HL-60/S4 treated with phorbol 12-myristate 13-acetate at 8.2 ng/mL for 4 days and 3 days (cell line): ENCODE data around the gene DUSP9.
"Not testable (repeated sequence)": the region's sequence is repeated elsewhere in the genome, so short reads cannot be mapped to it uniquely, and the experiment has no call there.

Source experiments
- in situ Hi-C: fragments of 300-500 bp; cut with MboI; formaldehyde crosslinking; loops from 2 replicates; pipeline ENCODE4 v1.15.0; 2022; ENCODE audit warnings: low sequenced_read_pairs

Gene DUSP9

DNA sequence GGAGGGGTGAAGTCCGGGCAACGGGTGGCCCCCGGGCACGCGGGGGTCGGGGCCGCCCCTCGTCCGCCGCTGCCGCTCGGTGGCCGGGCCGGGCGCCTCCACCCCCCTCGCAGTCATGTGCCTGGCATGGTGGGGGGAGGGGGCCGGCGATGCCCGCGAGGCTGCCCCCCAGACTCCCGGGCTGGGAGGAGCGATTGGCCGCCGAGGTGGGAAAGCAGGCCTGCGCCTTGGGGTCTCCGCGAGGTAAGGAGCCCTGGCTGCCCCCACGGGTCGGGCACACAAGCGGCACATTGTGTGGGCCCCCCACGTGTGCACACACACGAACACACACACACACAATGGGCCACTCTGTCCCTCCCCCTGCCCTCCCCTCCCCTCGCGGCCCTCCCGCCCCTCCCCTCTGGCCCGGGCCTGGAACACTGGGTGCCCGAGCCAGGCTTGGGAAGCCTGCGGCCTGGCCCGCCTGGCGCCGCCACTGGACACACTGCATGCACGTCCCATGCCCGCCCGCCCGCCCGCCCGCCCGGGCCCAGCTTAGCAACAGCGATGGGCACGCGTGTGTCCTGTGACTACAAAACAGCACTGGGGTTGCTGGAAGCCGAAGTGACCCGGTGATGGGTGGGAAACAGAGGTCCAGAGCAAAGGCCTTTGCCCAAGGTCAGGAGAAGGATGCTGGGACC lies 42.0 kb downstream of the DUSP9 start:
- in situ Hi-C loops: no loop called here

- in situ Hi-C loops: no loop called here
Observed at GRCh38 chrX:153689654-153690465, 42.9 kb downstream of the DUSP9 start.

DNA sequence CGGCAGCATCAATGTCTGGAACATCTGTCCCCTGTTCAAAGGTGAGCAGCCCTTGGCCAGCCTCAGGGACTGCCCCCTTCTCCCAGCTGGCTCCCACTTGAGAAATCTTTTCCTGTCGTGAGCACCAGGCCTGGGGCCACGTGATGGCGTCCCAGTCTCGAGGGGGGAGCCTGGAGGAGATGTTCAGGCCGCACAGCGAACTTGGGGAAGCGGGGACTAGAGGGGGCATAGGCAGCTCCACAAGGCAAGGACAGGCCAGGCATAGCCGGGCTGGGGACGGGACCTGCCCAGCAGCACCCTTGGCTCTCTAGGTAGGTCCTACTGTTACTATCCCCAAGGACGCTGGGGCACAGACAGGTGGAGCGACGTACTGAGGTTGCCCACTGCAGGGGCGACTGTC lies 43.5 kb downstream of the DUSP9 start:
- in situ Hi-C loops: no loop called here

DNA sequence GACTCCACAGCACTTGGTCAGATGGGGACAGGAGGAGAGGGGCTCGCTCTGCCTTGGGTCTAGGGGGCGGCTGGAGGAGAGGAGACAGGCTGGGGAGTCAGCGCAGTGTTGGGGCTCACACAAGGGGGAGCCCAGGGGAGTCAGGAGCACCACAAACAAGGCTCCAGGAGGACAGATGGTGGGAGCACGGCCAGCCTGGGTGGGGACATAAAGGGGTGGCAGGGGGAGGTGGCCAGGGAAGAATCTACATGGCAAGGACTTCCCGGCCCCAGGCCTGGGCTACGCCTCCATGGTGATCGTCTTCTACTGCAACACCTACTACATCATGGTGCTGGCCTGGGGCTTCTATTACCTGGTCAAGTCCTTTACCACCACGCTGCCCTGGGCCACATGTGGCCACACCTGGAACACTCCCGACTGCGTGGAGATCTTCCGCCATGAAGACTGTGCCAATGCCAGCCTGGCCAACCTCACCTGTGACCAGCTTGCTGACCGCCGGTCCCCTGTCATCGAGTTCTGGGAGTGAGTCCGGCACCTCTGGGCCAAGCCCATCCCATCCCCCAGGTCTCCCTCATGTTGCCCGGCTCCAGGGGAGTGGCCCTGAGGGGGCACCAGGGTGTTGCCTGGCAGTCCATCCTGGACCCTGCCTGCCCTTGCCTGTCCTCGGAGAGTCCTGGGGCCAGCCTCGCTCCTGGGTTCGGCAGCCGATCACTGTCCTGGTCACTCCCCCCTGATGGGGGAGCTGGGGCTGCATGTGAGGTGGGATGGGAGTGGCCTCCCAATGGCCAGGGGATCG lies 44.2 kb downstream of the DUSP9 start:
- in situ Hi-C loops: not testable (repeated sequence)

DNA sequence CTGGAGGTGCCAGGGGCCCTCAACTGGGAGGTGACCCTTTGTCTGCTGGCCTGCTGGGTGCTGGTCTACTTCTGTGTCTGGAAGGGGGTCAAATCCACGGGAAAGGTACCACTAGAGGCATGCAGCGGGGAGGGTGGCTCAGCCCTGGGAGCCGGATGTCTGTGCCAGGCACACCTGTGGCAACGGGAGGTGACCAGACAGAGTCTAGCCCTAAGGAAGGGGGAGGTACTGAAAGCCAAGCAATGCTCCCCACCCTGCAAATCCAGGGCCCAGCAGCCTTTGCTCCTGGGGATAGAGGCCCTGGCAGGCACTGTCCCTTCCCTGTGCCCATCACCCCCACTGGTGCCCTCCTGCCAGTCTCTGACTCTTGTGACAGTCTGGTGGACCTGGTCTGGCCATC lies 45.0 kb downstream of the DUSP9 start:
- in situ Hi-C loops: no loop called here

DNA sequence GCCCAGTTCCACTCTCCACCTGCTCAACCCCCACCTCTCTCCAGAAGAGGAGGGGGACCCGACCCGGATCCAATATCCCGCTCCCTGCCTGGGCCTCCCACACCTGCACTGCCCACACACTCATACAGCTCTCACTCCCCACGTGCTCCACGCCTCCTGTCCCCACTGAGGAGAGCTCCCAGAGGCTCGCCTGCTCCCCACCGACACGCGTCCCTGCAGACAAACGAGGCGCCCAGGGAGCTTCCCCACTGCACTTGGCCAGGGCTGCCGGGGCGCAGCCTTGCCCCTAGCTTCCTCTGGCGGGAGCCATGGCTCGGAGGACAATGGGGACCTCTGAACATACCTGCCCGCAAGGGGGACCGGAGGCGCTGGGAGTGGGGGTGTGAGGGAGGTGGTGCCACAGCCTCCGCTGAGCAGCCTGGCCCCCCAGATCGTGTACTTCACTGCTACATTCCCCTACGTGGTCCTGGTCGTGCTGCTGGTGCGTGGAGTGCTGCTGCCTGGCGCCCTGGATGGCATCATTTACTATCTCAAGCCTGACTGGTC lies 45.7 kb downstream of the DUSP9 start:
- in situ Hi-C loops: no loop called here

DNA sequence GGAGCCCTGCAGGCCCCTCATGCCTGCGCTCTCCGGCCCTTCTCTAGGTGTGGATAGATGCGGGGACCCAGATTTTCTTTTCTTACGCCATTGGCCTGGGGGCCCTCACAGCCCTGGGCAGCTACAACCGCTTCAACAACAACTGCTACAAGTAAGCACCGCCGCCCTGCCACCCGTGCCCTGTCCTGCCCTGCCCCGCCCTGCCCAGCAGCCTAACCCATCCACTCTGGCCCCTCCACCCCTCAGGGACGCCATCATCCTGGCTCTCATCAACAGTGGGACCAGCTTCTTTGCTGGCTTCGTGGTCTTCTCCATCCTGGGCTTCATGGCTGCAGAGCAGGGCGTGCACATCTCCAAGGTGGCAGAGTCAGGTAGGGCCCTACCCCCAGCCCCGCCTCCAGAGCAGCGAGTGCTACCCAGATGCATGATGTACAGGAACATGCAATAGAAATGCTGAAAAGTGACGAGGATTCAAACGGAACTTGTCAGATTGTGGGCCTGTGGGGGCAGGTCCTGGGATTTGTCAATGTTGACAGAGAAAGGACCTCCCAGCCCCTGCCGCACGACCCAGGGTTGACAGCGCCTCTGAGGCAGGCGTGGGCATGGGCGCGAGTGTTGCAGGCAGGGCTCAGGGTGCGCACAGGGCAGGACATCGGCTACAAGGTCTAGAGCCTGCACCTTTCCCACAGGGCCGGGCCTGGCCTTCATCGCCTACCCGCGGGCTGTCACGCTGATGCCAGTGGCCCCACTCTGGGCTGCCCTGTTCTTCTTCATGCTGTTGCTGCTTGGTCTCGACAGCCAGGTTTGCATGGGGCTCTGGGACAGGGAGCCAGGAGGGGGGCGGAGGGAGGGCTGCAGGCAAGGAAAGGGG lies 46.4 kb downstream of the DUSP9 start:
- in situ Hi-C loops: no loop called here

DNA sequence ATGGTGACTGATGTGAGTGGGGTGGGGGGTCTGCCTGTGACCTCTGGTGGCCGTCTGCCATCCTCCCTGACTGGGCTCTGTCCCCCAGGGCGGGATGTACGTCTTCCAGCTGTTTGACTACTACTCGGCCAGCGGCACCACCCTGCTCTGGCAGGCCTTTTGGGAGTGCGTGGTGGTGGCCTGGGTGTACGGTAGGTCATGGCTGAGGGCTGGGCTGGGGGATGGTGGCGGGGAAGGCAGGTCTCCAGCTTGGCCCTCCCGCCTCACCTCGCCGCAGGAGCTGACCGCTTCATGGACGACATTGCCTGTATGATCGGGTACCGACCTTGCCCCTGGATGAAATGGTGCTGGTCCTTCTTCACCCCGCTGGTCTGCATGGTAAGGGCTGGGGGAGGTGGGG lies 47.3 kb downstream of the DUSP9 start:
- in situ Hi-C loops: not testable (repeated sequence)

- in situ Hi-C loops: no loop called here
Observed at GRCh38 chrX:153694687-153695270, 47.8 kb downstream of the DUSP9 start.

DNA sequence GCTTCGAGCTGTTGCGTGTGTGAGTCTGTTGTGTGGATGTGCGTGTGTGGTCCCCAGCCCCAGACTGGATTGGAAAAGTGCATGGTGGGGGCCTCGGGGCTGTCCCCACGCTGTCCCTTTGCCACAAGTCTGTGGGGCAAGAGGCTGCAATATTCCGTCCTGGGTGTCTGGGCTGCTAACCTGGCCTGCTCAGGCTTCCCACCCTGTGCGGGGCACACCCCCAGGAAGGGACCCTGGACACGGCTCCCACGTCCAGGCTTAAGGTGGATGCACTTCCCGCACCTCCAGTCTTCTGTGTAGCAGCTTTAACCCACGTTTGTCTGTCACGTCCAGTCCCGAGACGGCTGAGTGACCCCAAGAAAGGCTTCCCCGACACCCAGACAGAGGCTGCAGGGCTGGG lies 49.1 kb downstream of the DUSP9 start:
- in situ Hi-C loops: no loop called here

DNA sequence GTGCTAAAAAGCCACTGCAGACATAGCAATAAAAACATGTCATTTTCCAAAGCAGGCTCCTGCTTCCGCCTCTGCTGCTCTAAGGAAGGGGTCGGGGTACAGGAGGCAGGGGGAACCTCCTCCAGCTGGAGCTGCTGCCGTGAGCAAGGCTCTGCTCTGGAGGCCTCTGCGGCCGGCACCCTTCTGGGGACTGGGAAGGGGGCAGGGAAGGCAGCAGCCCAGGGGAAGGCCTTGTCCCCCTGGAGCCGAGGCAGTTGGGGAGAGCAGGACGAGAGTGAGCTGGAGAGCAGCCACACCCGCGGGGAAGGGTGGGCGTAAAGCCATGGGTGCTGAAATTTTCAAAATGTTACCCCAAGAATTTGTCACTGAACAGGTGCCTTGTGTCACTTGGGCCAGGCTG lies 49.5 kb downstream of the DUSP9 start:
- in situ Hi-C loops: not testable (repeated sequence)

DNA sequence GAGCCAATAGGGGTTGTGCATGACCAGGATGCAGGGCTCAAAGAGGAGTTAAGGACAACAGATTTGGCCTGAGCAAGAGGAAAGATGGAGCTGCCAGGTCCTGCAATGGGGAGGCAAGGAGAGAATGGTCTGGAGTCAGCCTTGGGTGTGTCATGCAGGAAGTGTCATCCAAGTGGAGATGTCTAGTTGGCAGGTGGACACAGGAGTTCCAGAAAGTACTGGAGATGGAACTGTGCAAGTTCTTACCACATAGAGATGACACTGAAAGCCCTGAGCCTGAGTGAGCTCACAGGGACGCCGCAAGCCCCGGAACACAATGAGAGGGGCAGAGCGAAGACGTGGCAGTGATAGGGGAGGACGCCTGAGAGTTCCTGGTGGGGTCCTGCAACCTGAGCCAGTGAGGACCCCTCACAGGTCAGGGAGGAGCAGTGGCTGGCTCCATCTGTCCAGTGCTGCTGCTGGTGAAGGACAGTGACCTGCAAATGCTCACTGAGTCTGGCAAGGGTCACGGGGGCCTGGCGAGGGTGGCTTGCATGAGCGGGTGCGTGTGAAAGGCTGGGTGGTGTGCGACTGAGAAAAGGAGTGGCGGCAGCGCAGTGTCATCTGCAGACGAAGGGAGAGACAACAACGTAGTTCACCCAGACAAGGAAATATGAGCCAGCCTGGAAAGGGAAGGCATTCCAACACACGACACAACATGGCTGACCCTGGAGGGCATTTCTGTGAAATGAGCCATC lies 50.2 kb downstream of the DUSP9 start:
- in situ Hi-C loops: not testable (repeated sequence)

DNA sequence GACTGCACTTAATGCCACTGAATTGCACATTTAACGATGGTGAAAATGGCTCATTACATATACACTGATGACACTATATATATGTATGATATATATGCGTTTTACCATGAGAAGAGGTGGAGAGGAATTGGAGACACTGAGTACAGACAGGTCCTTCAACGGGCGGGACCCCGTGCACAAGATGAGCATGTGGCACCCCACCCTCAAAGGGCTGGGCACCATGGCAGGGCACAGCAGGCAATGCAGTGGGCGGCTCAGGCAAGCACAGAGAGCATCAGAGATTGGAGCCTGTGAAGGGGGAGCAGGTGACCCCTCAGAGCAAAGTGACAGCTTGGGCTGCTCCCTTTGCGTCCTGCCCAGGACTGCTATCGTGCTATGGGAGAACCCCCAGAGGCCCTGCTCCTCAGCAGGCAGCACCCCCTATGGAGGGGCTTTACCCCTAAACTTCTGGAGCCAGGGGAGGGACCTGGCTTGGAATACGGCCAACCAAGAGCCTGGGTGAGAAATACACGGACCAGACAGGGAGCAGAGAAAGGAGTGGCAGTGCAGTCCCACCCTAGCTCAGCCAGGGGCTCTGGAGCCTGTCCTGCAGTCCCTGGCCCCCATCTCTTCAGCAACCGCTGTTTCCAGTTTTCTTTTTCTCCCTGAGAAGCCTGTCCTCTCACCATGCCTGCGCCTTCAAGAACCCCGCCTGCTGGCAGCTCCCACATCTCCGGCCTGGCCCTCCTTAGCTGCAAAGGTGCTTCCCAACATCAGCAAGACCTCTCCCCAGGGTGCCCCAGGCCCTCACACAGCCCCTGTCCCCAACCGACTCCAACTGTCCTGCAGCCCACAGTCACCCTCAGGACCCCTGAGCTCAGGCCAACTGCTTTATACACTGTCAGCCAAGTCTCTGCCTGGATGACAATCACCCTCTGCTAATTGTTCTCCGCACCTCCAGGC lies 51.2 kb downstream of the DUSP9 start:
- in situ Hi-C loops: no loop called here

DNA sequence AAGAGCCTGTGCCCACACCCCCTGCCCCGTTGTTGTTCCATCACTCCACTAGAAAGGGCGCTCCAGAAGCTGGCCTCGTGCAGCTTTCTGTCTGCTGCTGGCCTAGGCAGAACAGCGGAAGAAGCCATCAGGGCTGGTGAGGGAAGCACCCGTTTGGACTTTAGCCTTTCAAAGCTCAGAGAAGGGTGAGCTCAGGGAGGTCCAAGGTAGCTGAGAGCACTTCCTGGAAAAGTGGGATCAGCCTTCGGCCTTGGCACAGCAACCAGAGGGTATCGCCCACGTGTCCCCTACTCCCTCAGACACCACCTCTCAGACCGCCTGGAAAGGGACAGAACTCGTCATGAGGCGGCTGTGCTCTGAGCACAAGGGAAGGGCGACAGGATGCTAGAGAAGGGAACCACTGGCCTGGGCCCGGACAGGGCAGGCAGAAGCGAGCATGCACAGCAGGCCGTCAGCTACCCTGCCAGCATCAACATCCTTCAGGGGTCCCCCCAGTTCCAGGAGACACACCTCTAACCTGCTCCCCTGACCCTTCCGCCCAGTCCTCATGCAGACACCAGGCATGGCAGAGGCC lies 52.3 kb downstream of the DUSP9 start:
- in situ Hi-C loops: not testable (repeated sequence)

GRCh38 chrX:153699784-153700371 lies 52.9 kb downstream of the DUSP9 start:
- in situ Hi-C loops: not testable (repeated sequence)

- in situ Hi-C loops: no loop called here
Observed at GRCh38 chrX:153700376-153700945, 53.5 kb downstream of the DUSP9 start.
